NCI-H2227 treated with DMSO at 0.1 percent for 48 hours (cell line): ENCODE results near the gene CIZ1.

Experiments
- DNase-seq: peaks from one replicate; lab custom pipeline; 2025; lab: John Stamatoyannopoulos, UW

CIZ1 gene

GRCh38 chr9:128162215-128163026 lies 29.0 kb downstream of the CIZ1 start:
- DNase-seq, result no peak

DNA sequence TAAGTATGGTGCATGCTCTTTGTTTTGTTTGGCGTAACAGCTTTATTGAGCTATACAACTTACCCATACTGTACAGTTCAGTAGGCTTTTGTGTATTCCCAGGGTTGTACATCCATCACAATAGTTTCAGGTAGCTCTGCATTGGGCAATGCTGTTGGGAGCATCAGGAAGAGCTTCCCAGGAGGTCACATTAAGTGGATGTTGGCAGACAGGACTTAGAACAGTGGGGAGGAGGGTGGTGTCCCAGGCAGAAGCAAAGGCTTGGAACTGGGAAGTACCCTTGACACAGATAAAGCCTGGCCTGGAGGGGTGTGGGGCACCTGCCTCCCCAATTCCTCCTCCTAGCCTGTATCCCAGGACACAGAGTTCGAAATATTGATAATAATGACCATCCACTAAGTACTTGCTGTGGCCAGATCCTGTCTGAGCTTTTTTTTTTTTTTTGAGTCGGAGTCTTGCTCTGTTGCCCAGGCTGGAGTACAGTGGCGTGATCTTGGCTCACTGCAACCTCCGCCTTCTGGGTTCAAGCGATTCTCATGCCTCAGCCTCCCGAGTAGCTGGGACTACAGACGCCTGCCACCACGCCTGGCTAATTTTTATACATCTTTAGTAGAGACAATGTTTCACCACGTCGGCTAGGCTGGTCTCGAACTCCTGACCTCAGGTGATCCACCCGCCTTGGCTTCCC lies 30.0 kb downstream of the CIZ1 start:
- no peak for DNase-seq

DNA sequence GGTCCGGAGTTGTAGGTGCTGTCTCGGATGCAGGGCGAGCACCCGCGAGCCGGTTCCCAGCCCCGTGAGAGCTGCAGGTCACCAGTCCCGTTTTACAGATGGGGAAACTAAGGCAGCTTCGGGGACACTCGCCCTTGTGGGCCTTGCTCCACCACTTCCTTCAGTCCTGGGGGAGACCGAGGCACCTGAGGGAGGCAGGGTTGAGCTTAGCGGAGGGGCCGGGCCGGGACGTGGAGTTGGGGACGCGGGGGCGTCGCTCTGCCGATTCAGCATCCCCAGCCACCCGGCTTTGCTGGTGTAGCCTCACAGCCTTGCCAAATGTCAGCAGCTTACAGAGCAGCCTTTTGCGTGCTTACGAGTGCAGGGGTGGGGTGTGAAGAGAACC lies 30.8 kb downstream of the CIZ1 start:
- no peak for DNase-seq

- peak; percentile 77 for DNase-seq
These were observed 31.4 kb downstream of the CIZ1 start, which contains the start of gene BBLN for GRCh38 chr9:128159784-128160602. Gene BBLN (plus strand): TSS chr9:128160265. CDS start chr9:128160408, 143 bp downstream.

DNA sequence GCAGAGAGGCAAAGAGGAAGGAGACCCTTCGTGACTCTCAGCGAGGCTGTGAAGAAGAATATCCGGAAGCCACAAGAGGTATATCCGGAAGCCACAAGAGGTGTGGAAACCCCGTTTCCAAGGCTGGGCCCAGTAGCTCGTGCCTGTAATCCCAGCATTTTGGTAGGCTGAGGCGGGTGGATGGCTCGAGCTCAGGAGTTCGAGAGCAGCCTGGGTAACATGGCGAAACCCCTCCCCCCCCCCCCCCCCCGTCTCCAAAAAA lies 31.9 kb downstream of the CIZ1 start:
- DNase-seq, result no peak

- DNase-seq, result no peak
These were observed 35.5 kb downstream of the CIZ1 start for GRCh38 chr9:128155736-128156500.

DNA sequence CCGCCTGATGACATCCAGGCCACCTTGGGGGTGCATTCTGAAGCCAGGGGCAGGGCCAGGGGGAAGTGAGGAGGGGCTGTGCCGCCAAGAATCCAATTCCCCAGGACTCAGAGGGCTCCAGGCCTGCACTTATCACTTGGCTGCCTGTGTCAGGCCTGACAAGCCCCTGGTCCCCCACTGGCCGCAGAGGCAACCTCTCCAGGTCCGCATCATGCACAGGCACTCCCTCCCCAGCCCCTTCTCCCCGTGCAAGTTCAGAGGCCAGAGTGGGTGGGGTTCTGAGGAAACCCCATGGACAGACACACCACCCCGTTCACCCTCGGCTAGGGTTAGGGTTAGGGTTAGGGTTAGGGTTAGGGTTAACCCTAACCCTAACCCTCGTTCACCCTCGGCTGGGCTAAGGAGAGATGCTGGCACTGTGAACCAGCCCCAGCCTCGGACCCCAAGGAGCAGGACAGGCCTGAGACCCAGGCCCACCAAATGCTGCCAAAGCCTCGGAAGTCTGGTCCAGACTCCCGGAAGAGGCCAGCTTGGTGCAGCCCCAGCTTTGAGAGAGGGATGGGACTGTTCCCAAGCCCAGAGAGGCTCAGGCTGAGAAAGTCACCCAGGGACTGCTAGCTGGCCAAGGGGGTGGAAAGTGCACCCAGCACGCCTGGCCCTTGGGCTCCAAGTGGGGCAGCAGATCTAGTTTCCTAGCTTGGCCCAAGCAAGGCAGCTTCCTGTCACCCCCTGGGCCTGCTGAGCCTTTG lies 37.3 kb downstream of the CIZ1 start:
- DNase-seq, result no peak

GRCh38 chr9:128153060-128153946 lies 38.1 kb downstream of the CIZ1 start:
- no peak for DNase-seq

DNA sequence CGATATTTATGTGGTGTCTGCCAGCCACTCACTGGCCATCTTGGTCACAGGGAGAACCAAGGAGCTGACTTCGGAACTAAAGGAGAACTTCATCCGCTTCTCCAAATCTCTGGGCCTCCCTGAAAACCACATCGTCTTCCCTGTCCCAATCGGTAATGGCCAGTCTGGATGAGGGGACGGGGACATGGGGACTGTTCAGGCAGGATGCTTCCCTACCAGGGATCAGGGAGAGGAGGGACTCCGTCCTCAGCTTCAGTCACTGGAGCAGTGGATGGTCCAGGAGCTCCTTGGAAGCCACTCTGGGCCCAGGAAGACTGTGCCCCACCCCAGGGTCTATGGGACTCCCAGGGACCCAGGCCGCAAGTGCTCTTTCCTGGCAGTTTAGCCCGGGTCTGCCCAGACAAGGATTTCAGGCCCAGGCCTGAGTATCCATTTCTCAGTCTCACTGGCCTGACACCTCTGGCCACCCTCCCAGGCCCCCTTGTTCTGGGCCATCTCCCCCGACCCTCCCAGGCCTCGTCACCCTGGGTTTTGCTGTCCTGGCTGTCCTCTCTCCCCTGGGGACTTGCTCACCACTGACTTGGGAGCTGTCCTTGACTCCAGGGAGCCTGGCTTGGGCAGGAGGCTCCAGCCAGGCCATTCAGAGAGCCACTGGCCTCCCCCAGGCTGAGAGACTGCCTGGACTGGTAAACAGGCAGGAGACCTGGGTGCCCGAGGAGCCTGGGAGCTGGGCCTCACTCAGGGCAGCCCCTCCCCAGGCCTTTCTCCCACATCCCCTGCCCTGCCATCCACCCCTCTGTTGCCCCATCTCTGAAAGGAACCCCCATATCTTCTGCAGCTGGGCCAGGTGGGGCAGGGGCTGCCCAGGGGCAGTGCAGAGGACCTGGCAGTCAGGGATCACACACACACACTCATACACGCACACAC lies 39.0 kb downstream of the CIZ1 start:
- no peak for DNase-seq

DNA sequence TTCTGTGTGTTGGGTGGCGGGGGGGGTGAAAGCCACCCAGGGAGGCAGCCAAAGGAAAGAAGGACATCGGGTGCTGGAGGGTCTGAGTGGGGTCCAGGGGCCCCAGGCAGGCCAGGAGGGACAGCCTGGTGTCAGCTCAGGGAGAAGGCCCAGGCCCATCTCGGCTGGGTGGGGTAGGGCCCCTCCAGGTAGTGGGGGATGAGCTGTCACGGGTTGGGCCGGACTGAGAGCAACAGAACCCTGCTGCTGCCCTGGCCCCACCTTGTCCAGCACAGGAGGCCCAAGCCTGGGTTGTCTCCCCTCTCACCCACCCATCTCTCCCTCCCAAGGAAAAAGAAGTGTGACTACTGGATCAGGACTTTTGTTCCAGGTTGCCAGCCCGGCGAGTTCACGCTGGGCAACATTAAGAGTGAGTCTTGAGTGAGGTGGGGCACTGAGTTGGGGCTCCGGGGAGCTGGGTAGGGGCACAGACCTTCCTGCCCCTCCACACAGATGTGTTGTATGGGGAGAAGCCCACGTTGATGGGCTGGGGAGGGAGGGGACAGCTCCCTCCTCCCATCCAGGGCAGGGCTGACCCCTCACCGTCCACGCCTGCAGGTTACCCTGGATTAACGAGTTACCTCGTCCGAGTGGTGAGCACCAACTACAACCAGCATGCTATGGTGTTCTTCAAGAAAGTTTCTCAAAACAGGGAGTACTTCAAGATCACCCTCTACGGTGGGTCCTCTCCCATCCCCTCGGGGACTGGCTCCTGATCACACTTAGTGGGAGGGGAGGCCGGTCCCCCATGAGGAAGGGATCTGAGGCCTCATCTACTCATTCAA lies 39.9 kb downstream of the CIZ1 start:
- no peak for DNase-seq

- DNase-seq, result no peak
These were observed 40.6 kb downstream of the CIZ1 start for GRCh38 chr9:128150594-128151308.

DNA sequence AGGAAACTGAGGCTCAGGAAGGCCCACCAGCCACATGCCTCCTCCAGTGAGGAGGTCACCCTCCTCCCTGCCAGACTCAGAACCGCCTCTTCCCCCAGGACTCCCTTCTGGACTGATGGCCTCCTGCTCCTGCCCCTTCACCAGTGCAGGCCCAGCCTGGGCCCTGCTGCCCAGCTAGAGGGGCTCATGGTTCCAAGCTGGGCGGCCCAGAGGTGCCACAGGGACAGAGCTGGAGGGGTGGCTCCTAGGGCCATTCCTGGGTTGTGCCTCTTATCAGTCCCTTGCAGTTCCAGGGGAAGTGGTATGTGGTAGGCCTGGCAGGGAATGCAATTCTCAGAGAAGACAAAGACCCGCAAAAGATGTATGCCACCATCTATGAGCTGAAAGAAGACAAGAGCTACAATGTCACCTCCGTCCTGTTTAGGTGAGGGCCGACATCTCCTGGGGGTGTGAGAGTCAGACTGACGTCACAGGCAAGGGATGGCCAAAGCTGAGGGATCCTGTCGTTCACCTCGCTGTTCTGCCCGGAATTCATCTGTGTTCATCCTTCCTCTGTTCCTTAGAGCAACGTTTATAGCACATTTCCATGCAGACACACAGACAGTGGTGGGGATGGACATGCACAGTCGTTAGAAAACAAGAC lies 41.3 kb downstream of the CIZ1 start:
- no peak for DNase-seq

DNA sequence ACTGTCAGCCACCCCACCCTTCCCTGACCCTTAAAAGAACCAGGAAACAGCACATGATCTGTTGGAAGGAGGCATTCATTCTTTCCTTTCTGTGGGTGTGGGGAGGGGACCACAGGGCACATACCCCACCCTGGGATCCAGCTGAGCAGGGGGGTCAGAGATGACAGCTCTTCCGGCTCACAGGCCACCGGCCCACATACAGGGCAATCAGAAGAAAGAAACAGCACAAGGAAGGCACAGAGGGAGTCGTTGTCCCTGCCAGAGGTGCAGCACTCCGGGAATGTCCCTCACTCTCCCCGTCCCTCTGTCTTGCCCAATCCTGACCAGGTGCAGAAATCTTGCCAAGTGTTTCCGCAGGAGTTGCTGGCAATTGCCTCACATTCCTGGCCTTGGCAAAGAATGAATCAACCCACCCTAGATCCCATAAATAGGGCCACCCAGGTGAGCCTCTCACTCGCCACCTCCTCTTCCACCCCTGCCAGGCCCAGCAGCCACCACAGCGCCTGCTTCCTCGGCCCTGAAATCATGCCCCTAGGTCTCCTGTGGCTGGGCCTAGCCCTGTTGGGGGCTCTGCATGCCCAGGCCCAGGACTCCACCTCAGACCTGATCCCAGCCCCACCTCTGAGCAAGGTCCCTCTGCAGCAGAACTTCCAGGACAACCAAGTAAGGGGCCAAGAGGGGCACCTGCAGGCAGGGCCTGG lies 42.2 kb downstream of the CIZ1 start, which contains the start of gene LCN2:
TSS of gene LCN2 (plus strand) at position 453 of the 701 bp plus-strand sequence. CDS start at position 526, 73 bp downstream.
- no peak for DNase-seq

- no peak for DNase-seq
These were observed 42.8 kb downstream of the CIZ1 start for GRCh38 chr9:128148509-128149000.

DNA sequence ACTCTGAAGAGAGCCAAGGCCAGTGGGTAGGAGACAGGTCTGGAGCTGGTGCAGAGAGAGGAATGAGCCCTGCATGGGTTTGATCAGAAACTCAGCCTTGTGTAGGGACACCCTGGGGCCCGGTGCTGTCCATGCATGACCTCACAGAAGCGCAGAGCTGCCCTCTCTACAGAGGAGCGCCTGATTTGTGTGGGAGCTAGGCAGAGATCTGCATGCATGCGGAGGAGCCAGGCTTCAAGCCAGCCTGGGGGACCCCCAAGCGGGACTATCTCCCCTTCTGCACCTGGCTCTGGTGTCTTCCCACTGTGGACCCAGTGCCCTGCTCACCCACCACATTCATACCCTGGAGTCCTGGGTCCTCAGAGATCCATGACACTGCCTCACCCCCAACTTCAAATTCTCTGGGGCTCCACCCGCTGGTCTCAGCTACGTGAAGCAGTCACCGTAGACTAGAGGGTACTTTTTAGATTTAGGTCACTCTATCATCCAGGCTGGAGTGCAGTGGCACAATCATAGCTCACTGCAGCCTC lies 44.7 kb downstream of the CIZ1 start:
- DNase-seq, result no peak

DNA sequence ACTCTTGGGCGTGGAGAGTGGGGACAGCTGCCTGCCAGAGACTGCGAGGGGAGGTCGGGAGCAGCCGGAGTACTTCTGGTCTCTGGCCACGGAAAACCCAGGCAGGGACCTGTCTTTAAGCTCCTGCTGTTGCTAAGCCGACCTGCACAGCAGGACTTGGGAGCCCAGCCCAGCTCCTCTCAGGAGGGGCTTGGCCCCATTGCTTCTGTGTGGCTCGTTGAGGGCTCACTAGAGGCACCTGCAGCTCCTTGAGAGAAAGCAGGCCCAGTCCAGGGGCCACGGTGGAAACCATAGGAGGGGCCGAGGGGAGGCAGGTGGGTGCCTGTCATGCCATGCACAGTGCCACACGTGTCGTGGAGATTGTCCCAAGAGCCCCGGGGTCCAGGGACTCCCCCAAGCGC lies 45.4 kb downstream of the CIZ1 start:
- no peak for DNase-seq
